NCI-H2171 (cell line): ENCODE data around the gene HERC2.
"Not testable (repeated sequence)": the region's sequence is repeated elsewhere in the genome, so short reads cannot be mapped to it uniquely, and the experiment has no call there.

Experiments
- DNase-seq: peaks from one replicate; lab custom pipeline; 2025; lab: John Stamatoyannopoulos, UW

The HERC2 gene

GRCh38 chr15:28221696-28222095 lies 100.3 kb downstream of the HERC2 start:
- not testable (repeated sequence) for DNase-seq

DNA sequence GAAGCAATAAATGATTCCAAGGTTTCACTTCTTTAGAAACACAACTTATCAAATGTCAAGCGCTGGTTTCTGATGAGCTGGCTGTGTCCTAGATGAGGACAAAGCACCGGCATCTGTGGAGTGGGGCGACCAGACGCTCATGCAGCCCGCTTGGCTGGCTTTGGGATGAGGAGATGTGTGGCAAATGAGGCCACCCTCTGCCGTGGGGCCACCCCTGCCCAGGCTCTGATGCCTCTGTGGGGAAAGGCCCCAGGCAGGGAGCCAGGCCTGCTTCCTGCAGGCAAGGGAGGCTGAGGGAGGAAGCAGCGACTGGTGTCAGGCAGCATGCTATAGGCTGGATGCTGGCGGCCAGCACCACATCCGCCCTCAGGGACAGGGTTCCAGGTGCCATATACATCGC lies 102.9 kb downstream of the HERC2 start:
- DNase-seq: no peak

GRCh38 chr15:28216946-28217546 lies 104.9 kb downstream of the HERC2 start:
- DNase-seq: not testable (repeated sequence)

DNA sequence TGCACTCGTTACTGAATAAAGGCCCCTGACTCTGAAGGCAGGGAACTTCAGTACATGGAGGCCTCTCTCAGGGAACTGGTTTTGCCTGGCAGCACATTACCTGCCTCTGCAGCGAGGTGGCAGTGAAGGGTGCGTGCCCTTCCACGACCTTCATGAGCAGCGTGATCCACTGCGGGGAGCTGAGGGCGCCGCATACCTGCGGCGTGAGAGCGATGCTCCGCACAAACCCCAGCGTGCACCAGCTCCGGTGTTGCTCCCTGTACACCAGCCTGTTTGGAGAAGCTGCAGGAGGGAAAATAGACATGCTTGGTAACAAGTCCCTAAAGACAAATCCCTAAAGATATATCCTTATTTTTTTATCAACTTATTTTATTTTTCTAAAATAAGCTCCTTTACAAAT lies 106.5 kb downstream of the HERC2 start:
- DNase-seq: not testable (repeated sequence)

DNA sequence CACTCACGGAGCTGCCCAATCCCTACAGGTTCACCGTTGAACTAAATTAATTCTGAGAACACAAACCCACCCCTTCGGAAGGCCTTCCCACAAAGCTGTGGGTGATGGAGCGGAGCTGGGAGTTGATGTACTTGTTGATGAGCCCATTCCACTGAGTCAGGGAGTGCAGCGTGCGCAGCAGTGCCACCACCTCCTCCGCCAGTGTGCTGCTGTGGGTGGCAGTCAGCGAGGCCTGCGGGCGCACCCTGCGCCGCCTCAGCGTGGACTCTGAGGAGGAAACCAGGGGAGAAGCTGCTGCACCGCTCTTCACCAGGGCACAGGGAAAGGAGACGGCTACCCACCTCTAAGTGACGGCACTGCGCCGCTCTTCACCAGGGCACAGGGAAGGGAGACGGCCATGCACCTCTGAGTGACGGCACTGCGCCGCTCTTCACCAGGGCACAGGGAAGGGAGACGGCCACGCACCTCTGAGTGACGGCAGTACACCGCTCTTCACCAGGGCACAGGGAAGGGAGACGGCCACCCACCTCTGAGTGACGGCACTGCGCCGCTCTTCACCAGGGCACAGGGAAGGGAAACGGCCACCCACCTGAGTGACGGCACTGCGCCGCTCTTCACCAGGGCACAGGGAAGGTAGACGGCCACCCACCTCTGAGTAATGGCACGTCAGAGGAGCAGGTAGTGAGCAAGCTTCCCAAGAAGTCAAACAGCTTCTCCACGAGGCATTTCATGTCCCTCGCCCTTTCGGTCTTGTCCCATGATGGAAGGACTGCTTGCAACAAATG lies 107.8 kb downstream of the HERC2 start:
- DNase-seq: not testable (repeated sequence)

GRCh38 chr15:28213393-28213792 lies 108.6 kb downstream of the HERC2 start:
- not testable (repeated sequence) for DNase-seq

GRCh38 chr15:28208583-28208982 lies 113.4 kb downstream of the HERC2 start:
- no peak for DNase-seq

- not testable (repeated sequence) for DNase-seq
Measured at GRCh38 chr15:28205640-28206039, 116.3 kb downstream of the HERC2 start.

GRCh38 chr15:28203055-28203828 lies 118.7 kb downstream of the HERC2 start:
- not testable (repeated sequence) for DNase-seq

DNA sequence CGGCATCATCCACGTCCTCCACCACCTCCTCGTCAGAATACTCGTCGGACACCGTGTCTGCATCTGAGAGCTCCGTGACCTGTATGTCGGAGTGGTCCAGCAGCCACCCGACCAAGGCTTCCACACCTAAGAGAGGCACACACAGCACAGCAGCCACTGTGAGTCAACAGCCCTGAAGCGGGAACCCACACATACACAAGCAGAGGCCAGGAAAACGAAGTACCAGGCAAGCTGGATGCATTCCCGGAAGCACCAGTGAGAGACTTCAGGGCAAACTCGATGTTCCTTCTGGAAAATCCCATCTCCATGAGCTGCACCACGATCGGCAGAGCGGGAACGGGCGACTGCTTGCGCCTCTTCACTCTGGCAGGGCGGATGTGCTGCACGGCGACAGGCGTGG lies 119.9 kb downstream of the HERC2 start:
- DNase-seq: not testable (repeated sequence)

DNA sequence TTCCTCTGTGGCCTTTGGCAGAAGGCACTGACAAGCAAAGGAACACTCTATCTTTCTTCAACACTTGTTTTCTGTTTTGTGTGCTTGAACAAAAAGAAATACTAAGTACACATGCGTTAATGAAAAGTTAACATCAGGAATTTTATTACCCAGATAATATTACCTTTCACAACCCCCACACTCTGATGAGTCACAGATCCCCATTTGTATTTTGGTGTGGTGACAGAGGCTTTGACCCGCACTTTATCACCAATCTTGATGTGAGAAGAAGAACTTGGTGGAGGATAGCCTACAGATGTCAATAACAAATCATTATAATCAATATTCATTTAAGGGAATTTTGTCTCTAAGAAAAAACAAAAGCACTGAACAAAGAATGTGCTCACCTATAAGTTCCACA lies 123.8 kb downstream of the HERC2 start:
- not testable (repeated sequence) for DNase-seq

GRCh38 chr15:28197694-28198093 lies 124.3 kb downstream of the HERC2 start:
- not testable (repeated sequence) for DNase-seq

GRCh38 chr15:28196581-28196980 lies 125.4 kb downstream of the HERC2 start:
- DNase-seq: not testable (repeated sequence)

DNA sequence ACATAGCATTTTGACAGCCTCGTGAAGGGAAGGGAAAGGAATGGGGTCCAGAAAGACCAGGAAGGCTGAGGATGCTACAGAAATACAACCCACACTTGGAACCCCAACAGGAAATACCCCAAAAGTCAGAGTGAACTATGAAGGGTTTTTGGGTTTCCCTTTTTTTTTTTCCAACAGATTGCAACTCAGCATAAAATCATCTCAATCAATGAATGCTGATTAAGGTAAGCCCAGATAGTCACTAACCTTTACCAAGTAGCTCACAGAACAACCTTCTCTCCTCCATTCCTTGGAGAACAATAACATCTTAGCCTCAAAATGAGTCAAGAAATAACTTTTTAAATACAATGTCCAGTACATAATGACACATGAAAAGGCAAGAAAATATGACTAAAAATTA lies 129.2 kb downstream of the HERC2 start:
- DNase-seq: no peak

DNA sequence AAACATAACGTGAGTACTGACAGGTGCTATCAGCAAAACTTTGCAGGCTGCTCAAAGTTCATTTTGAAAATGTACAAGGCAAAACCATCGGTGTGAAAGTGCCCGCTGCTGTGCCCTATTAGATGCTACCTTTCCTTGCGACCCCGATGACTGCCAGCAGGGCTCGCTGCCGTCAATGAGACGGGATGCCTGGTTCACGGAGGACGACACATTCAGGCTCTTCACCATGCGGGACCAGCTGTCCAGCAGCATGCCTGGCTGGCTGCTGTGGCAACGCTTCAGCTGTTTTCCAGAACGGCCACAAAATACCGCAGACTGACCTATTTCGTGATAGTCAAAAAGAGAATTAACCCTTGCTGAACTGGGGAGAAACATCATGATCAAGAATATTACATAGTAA lies 130.1 kb downstream of the HERC2 start:
- DNase-seq: no peak

GRCh38 chr15:28190391-28191174 lies 131.4 kb downstream of the HERC2 start:
- DNase-seq: no peak

- DNase-seq: no peak
Measured at GRCh38 chr15:28185148-28185895, 136.7 kb downstream of the HERC2 start.

DNA sequence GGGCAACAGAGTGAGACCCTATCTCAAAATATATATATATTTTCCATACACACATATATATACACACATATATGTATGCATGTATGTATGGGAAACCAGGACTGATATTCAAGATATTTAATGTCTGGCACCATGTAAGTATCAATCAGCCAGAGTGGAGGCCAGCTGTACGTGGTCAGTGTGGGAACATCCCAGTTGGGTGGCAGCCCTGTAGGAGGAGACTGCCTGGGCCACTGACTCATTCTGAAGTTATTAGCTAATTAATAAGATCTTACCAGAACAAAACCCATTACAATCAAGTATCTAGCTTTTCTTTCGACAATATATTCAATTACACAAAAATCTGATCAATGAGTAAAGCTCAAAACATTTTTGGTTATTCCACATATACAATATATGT lies 137.8 kb downstream of the HERC2 start:
- no peak for DNase-seq

- DNase-seq: no peak
Measured at GRCh38 chr15:28182731-28183130, 139.2 kb downstream of the HERC2 start.

DNA sequence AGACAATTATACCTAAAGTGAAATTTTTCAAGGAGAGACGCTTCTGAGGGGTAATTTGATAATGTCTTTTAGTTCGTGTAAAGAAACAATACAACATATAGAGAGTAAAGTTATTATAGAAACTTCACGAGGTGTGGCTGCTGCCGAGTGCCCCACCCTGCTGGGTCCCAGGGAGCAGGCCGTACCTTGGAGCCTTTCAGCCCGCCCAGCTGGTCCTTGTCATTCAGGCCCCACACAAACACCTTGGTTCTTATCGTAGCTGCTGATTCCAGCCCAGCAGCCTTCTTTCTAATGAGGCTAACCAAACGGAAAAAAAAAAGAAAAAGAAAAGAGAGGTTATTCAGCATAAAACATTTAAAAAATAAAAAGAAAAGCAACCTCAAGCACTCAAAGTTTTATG lies 139.8 kb downstream of the HERC2 start:
- DNase-seq: no peak

DNA sequence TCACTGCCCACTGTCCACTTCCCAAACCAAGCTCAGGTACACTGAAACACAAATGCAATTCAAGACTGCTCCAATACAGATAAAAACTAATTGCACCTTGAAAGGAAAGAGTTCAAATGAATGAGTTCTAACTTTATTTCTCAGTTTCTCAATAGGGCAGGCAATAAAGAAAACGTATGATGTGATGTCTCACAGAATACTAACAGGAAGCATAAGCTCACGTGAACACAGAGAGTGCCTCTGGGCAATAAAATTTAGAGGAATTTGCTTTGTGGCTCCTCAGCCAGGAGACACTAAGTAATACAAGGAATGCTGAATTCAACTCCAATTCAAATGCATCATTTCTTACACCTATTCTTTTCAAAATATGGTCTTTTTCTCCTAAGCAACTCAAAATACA lies 140.6 kb downstream of the HERC2 start:
- DNase-seq: no peak
